Measurements from ENCODE around the gene KIF22. TPM values are rescaled to one million over a fixed set of nuclear protein-coding genes. Genes with fewer than 3 reads are reported as not detected.
A peak's percentile ranks its signal among the peaks of the same experiment; 100 is the strongest.

Gene KIF22
- total and polyA plus RNA-seq, 9 of the 15 experiments (the other 6 are each of a cell fraction or from before 2014, with no cell fraction given), result 8.7 to 232 (median 131) TPM

DNA sequence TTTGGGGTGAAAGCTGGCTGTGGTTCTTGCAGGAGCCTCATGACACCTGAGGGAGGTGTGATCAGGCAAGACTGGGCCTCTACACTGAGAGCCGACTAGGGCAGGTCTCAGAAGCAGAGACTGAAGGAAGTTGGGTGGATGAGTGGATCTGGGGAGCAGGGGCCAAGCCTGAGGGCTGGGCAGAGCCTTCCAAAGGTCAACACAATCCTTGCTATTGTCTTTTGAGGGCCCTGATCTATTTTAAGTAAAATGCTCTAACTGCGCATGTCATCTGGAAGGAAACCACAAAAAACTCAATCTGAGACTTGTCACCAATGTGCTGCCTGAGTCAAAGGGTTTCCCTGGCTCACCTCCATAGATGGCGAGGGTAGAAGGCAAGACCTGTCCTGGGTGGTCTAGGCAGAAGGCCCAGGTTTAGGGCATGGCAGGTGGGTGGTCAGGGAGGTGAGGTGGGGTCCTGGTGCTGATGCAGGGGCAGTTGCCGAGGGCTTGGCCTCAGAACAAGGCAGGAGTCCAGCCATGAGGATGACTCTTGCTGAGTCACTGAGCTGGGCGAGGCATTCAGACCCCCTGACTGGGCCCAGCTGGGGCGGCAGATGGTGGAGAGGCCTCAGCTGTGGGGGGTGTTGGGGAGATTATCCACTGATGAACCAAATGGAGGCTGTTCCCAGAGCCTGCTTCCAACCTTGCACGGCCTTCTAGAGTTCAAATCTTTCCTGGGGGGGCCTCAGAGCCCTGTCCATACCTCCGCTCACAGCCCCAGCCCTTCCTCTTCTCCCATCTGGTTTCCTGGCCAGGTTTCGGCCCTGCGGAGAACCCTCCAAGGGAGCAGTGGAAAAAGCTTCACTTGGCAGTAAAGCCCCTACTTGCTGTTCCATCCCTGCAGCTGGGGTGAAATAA, 34.8 kb downstream of the KIF22 start (continued):
- no peak for TF ChIP-seq ZNF146 (CRISPR knock-in tag; IDR thresholded peaks at IDR 0.05; ENCODE audit: unreplicated experiment)
- no peak for TF ChIP-seq SMAD3 (CRISPR knock-in tag; conservative IDR thresholded peaks at IDR 0.05)
- no peak for TF ChIP-seq RBM25 (IDR thresholded peaks at IDR 0.05; ENCODE audit: low read depth, low read length, severe bottlenecking)
- no peak for TF ChIP-seq DDX20 (tag; IDR thresholded peaks at IDR 0.05; ENCODE audit: low read depth)
- TF ChIP-seq KAT7 (CRISPR knock-in tag; IDR thresholded peaks at IDR 0.05; ENCODE audit: borderline replicate concordance), result no peak
- TF ChIP-seq ZNF830 (CRISPR knock-in tag; IDR thresholded peaks at IDR 0.05), result no peak
- TF ChIP-seq ZNF431 (CRISPR knock-in tag; IDR thresholded peaks at IDR 0.05), result no peak
- no peak for TF ChIP-seq CEBPG (CRISPR knock-in tag; IDR thresholded peaks at IDR 0.05)
- TF ChIP-seq CEBPG (tag; conservative IDR thresholded peaks at IDR 0.05 in 1 of 2, IDR thresholded peaks at IDR 0.05 in 1 of 2), result no peak
- TF ChIP-seq CBFA2T3 (IDR thresholded peaks at IDR 0.05), result peak; percentile 45
- no peak for TF ChIP-seq E2F3 (CRISPR knock-in tag; IDR thresholded peaks at IDR 0.05)
- TF ChIP-seq ETV6 (IDR thresholded peaks at IDR 0.05; ENCODE audit: borderline replicate concordance in 1 of 2, low read depth in 2 of 2, low read length in 1 of 2), result no peak
- TF ChIP-seq ETV6 (CRISPR knock-in tag; IDR thresholded peaks at IDR 0.05; ENCODE audit: borderline replicate concordance), result no peak
- TF ChIP-seq ZNF124 (CRISPR knock-in tag; IDR thresholded peaks at IDR 0.05), result no peak
- TF ChIP-seq SMAD2 (IDR thresholded peaks at IDR 0.05; ENCODE audit: low read depth, low read length), result no peak
- no peak for TF ChIP-seq ZNF347 (CRISPR knock-in tag; IDR thresholded peaks at IDR 0.05; ENCODE audit: low read depth)
- no peak for TF ChIP-seq ZNF655 (CRISPR knock-in tag; IDR thresholded peaks at IDR 0.05)
- TF ChIP-seq YY1 (IDR thresholded peaks at IDR 0.05; ENCODE audit: borderline replicate concordance in 1 of 3, control insufficient read depth in 1 of 3, extremely low read depth in 1 of 3, insufficient read depth in 3 of 3, insufficient read length in 1 of 3, insufficient replicate concordance in 2 of 3, low read depth in 1 of 3, low read length in 2 of 3), result no peak
- no peak for TF ChIP-seq NONO (IDR thresholded peaks at IDR 0.05; ENCODE audit: low read depth in 2 of 2, low read length in 1 of 2)
- no peak for TF ChIP-seq NR4A1 (CRISPR knock-in tag; IDR thresholded peaks at IDR 0.05)
- no peak for TF ChIP-seq NR4A1 (tag; IDR thresholded peaks at IDR 0.05)
- TF ChIP-seq, protein P1, sequence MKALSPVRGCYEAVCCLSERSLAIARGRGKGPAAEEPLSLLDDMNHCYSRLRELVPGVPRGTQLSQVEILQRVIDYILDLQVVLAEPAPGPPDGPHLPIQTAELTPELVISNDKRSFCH (CRISPR knock-in tag; IDR thresholded peaks at IDR 0.05), result no peak
- TF ChIP-seq, protein P1 (tag; IDR thresholded peaks at IDR 0.05), result no peak
- no peak for TF ChIP-seq U2AF1 (optimal IDR thresholded peaks at IDR 0.05; ENCODE audit: low read depth, low read length)
- TF ChIP-seq PREB (CRISPR knock-in tag; IDR thresholded peaks at IDR 0.05), result no peak
- TF ChIP-seq MCM2 (IDR thresholded peaks at IDR 0.05; ENCODE audit: low read depth), result no peak
- TF ChIP-seq ARHGAP35 (IDR thresholded peaks at IDR 0.05; ENCODE audit: partially characterized antibody), result no peak

Measured in K562 (cell line).